Measurements from ENCODE around the gene RYR2.
A peak's percentile ranks its signal among the peaks of the same experiment; 100 is the strongest.
"Not testable (repeated sequence)": the region's sequence is repeated elsewhere in the genome, so short reads cannot be mapped to it uniquely, and the experiment has no call there.

The RYR2 gene

GRCh38 chr1:237583270-237583669, 541.3 kb downstream of the RYR2 start:
- FAIRE-seq = no peak

DNA sequence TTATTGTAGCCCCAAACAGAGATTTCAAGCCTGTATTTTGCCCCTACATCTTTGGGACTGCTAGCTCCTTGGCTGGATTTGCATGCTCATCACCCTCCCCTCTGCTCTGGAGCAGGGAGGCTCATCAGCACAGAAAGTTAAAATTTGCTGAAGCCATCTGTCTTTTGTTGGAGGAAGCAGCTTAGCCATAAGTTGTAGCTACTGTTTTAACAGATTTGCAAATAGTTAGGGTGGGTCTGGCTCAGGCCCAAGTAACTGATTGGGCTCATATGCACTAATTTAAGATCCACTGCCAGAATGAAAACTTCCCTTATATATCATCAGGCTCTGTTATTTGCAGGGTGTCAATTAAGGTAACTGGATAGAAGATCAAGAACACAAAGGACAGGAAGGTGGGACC, 541.8 kb downstream of the RYR2 start:
- FAIRE-seq = no peak

DNA sequence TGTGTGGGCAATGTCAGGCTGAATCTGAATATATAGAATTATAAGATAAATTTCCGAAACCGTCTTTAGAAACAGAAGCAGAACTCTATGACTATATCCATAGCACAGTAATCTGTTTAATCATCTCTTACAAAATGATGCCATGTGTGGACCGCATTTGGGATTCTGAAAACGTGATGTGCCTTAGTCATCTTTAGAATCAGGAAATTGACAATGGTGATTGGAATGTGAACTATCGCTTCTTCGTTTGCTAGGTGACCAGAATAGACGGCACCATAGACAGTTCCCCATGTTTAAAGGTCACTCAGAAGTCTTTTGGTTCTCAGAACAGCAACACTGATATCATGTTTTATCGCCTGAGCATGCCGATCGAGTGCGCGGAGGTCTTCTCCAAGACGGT, 548.4 kb downstream of the RYR2 start:
- FAIRE-seq = no peak

DNA sequence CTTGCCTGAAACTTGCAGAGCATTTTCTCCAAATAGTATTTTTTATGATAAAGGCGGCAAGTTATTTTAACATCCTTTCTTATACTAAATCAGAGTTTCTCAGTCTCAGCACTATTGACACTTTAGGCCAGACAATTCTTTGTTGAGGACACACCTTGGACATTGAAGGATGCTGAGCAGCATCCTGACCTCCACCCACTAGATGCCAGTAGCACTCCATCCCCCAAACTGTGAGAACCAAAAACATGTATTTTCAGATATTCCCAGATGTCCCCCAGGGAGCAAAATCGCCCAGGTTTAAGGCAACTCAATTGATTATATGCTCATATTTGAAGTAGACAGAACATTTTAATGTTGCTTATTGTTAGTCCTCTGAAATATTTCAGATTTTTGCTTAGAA, 549.4 kb downstream of the RYR2 start:
- no peak for FAIRE-seq

GRCh38 chr1:237603036-237603568, 561.1 kb downstream of the RYR2 start:
- FAIRE-seq = not testable (repeated sequence)

GRCh38 chr1:237608433-237608832, 566.4 kb downstream of the RYR2 start:
- no peak for FAIRE-seq

GRCh38 chr1:237610157-237610556, 568.2 kb downstream of the RYR2 start:
- no peak for FAIRE-seq

DNA sequence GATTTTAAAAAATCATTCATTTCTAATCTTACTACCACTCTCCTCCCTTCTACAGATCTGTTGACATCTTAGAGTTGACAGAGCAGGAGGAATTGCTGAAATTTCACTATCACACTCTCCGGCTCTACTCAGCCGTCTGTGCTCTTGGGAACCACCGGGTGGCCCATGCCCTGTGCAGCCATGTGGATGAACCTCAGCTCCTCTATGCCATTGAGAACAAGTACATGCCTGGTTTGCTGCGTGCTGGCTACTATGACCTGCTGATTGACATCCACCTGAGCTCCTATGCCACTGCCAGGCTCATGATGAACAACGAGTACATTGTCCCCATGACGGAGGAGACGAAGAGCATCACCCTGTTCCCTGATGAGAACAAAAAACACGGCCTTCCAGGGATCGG, 572.0 kb downstream of the RYR2 start:
- no peak for FAIRE-seq

GRCh38 chr1:237619553-237619952, 577.6 kb downstream of the RYR2 start:
- no peak for FAIRE-seq

DNA sequence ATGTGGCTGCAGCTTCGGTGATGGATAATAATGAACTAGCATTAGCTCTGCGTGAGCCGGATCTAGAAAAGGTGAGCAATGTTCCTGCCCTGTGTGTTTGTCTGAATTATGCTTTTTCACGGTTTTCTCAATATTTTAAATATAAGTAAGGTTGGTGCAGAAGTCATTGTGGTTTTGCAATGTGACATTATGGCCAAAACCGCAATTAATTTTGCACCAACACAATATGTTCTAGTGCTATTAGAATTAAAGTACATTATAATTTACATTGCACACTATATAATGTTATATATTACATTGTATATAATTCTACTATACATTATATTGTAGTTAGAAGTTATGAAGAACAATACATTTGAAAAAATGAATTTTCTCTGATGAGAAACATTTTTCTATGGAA, 592.9 kb downstream of the RYR2 start:
- no peak for FAIRE-seq

GRCh38 chr1:237638555-237638954, 596.6 kb downstream of the RYR2 start:
- peak; percentile 21 for FAIRE-seq

DNA sequence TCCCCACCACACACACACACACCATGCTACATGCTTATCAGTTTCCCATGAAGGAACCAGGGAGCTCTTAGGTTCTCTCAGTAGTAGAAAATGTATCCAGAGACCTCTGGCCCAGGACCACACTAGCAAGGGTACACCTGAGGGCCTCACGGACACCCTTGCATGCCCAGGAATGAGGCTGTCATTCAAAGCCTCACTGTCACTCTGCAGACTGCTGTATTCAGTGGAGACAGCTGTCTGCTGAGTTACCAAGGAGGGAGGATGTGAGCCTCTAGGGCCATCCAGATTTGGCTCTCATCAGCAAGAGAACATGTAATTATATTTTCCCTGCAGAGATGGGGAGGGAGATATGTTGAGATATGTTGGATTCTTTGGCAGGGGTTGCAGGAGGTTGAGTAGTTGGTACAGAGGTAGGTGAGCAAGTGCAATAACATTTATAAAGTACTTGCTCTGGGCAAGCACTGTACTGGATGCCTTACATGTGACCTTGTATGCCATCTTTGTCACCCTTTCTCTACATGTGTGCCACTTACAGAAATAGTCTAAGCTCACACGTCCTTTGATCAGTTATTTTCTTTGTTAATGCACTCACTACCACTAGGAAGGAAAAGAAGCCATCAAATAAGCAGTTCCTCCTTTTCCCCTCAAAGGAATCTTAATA, 598.2 kb downstream of the RYR2 start:
- FAIRE-seq = no peak

DNA sequence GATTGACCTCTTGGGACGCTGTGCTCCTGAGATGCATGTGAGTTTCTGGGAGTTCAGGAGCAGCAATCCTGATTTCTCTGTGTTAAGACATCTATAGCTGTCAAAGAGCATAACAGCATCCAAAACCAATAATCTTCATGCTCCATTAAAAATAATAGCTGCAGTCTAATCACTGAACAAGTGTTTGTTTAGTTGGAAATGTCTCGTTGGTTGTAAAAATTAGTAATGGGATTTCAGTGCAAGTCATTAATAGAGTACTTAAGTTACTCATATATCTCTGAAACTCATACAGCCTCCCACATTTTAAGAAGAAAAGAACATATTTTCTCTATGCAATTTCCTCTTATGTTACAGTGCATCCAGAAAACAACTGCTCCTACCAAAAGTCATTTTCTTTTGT, 599.0 kb downstream of the RYR2 start:
- no peak for FAIRE-seq

DNA sequence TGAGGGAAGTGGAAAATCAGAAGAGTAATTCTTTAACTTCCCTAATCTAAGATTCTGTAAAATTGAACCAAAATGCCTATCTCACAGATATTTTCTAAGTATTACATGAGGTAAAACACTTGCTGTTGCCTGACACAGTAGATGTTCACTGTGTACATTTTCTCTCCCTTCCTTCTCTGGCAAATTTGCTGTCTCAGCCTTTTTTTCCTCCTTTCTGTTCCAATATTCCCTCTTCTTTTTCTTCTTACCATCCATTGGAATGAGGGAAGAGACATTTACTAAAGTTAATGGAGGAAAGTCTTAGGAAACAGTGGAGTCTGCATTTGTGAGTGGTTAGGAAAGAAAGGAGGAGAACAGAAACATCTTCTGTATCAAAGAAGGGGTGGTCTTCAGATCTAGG, 608.8 kb downstream of the RYR2 start:
- no peak for FAIRE-seq

DNA sequence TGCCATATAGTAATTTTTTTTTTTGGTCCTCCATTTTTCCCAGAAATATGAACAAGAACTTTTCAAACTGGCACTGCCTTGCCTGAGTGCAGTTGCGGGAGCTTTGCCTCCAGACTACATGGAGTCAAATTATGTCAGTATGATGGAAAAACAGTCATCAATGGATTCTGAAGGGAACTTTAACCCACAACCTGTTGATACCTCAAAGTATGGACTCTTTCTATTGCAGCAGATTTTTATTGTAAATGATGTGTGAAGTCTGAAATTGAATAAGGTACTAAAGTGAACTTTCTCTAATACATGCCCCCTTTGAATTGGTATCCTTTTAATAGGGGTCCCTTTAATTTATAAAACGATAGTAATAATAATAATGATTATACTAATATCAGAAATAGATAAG, 613.8 kb downstream of the RYR2 start:
- FAIRE-seq = no peak

DNA sequence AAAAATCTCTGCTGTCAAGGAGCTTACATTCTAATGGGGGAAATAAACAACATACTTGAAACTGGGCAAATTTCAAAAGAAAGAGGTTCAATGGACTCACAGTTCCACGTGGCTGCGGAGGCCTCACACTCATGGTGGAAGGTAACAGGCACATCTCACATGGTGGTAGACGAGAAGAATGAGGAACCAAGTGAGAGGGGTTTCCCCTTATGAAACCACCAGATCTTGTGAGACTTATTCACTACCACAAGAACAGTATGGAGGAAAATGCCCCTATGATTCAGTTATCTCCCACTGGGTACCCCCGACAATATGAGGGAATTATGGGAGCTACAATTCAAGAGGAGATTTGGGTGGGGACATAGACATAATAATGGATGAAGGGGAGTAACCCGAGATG, 622.4 kb downstream of the RYR2 start:
- no peak for FAIRE-seq

- no peak for FAIRE-seq
Observed at GRCh38 chr1:237670302-237670701, 628.3 kb downstream of the RYR2 start.

GRCh38 chr1:237671262-237671661, 629.3 kb downstream of the RYR2 start:
- no peak for FAIRE-seq

DNA sequence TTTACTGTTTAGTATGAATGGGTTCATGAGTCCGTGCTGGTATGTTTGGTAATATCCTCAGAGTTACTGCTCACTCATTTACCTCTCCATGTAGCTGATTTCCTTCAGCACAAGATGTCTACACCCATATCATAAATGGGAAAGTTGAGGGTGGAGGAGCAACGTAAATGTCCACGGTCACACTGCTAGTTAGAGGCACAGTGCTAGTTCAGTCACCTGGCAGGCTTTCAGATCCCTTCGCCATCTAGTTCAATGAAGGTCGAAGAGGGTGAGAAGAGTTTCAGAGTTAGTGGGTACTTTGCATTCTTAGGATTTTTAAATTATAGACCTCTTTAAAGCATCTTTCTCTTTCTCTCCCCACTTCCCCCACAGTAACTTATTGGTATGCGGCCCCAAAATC, 630.0 kb downstream of the RYR2 start:
- FAIRE-seq = no peak

- FAIRE-seq = peak; percentile 6
Observed at GRCh38 chr1:237672748-237673147, 630.8 kb downstream of the RYR2 start.

DNA sequence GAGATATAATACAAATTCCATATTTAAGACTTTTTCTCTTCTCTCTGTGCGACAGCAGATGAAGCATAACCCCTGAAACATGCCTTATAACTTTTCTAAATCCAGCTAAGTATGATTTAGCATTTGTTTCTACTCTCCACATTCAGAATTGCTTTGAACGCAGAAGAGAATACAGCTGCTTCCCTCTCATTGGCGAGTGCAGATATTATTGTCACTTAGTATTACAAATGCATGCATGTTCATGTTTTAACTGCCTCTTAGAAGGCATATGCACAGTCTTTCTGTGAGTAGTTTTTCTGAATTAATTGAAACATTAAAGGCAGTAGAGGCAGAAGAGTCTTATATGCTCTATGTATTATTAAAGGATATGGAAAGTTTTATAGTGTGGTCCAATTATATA, 631.6 kb downstream of the RYR2 start:
- no peak for FAIRE-seq

DNA sequence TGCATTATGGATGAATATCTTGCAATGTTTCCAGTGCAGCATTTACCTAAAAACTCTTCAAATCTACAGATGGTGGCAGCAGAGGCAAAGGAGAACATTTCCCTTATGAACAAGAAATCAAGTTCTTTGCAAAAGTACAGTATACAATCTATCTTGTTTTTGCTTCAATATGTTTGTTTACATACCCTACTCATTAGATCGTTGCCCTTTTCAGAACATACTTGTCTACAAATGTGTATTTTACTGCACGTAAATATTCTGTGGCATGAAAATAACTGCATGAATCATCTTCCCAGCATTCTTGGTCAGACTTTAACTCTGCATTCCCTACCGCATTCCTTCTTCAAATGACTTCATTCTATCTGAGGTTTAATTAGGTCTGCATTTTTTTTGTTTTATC, 636.0 kb downstream of the RYR2 start:
- FAIRE-seq = peak; percentile 86

DNA sequence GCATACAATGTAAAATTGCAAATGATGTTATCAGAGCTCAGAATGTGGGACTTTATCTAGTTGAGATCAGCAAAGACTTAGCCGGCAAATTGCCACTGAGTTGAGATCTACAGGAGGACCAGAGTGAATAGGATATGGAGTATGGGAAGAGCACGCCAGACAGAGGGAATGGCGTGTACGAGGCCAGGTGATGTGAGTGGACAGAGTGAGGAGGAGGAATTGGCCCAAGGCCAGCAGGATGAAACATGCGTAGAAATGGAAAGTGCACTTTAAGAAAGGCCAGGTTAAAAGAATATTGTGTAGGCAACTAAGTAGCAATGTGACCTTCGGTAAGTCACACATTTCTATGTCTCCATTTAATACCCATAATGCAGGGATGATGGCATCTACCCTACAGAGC, 637.7 kb downstream of the RYR2 start:
- FAIRE-seq = no peak

- no peak for FAIRE-seq
Observed at GRCh38 chr1:237681210-237681609, 639.2 kb downstream of the RYR2 start.

DNA sequence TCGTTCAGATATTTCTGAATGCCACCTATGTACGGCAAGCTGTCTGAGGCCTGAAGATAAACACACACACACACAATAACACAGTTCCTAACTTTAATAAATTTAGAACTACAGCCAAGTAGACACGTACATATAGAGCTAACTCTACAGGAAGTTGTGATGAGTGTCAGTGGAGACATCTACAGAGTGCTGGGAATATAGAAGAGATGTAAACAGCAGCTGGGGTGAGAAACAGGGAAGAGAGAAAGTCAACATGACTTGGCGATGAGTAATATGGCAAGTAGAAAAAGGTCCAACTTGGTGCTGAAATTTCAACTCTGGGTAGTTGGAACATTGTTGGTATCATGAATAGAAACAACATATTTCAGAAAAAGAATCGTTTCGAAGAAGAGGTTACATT, 642.3 kb downstream of the RYR2 start:
- no peak for FAIRE-seq

All from A204.1 (cell line).